Measurements from ENCODE around the gene CDIPT.

CDIPT gene

DNA sequence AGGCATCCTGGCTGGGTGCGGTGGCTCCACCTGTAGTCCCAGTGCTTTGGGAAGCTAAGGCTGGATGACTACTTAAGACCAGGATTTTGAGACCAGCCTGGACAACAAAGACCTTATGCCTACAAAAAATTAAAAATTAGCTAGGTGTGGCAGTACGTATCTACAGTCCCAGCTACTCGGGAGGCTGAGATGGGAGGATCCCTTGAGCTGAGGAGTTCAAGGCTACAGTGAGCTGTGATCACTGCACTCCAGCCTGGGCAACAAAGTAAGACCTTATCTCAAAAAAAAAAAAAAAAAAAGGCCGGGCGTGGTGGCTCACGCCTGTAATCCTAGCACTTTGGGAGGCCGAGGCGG is 36.7 kb downstream of the CDIPT start:
- DNase-seq (ENCODE audit: low spot score) = no peak

DNA sequence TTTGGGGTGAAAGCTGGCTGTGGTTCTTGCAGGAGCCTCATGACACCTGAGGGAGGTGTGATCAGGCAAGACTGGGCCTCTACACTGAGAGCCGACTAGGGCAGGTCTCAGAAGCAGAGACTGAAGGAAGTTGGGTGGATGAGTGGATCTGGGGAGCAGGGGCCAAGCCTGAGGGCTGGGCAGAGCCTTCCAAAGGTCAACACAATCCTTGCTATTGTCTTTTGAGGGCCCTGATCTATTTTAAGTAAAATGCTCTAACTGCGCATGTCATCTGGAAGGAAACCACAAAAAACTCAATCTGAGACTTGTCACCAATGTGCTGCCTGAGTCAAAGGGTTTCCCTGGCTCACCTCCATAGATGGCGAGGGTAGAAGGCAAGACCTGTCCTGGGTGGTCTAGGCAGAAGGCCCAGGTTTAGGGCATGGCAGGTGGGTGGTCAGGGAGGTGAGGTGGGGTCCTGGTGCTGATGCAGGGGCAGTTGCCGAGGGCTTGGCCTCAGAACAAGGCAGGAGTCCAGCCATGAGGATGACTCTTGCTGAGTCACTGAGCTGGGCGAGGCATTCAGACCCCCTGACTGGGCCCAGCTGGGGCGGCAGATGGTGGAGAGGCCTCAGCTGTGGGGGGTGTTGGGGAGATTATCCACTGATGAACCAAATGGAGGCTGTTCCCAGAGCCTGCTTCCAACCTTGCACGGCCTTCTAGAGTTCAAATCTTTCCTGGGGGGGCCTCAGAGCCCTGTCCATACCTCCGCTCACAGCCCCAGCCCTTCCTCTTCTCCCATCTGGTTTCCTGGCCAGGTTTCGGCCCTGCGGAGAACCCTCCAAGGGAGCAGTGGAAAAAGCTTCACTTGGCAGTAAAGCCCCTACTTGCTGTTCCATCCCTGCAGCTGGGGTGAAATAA is 37.6 kb downstream of the CDIPT start:
- DNase-seq (ENCODE audit: low spot score) = peak; percentile 83

DNA sequence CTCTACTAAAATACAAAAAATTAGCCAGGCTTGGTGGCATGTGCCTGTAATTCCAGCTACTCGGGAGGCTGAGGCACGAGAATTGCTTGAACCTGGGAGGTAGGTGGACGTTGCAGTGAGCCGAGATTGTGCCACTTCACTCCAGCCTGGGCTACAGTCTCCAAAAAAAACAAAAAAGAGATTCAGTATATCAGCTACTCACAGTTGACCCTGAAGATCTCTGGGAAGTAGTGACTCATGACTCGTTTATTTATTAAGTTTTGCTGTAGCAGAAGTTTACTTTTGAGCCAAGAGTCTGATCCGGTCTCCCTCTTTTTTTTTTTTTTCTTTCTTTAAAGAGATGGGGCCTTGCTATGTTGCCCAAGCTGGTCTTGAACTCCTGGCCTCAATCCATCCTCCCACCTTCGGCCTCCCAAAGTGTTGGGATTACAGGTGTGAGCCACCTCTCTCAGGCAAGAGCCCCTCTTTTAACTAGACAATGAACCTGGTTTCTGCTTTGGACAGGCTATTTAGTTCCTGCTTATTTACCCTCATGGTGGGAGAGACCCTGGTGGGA is 38.4 kb downstream of the CDIPT start:
- DNase-seq (ENCODE audit: low spot score) = peak; percentile 72

DNA sequence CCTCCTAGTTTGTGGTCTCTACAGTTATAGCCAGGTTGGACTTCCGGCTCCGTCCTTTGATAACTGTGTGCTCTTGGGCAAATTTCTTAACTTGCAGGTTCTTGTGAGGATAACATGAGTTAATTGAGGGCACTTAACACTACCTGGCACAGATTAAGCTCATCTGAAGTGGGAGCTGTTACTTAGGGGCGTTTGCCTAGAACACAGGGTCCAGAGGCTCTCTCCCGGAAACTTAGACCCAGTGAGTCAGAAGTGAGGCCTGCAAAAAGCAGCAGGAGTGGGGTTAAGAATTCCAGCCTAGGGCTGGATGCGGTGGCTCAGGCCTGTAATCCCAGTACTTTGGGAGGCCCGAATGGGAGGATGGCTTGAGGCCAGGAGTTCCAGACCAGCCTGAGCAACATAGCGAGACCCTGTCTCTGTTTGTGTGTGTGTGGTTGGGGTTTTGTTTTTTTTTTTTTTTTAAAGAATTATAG is 41.3 kb downstream of the CDIPT start:
- peak; percentile 67 for DNase-seq (ENCODE audit: low spot score)

DNA sequence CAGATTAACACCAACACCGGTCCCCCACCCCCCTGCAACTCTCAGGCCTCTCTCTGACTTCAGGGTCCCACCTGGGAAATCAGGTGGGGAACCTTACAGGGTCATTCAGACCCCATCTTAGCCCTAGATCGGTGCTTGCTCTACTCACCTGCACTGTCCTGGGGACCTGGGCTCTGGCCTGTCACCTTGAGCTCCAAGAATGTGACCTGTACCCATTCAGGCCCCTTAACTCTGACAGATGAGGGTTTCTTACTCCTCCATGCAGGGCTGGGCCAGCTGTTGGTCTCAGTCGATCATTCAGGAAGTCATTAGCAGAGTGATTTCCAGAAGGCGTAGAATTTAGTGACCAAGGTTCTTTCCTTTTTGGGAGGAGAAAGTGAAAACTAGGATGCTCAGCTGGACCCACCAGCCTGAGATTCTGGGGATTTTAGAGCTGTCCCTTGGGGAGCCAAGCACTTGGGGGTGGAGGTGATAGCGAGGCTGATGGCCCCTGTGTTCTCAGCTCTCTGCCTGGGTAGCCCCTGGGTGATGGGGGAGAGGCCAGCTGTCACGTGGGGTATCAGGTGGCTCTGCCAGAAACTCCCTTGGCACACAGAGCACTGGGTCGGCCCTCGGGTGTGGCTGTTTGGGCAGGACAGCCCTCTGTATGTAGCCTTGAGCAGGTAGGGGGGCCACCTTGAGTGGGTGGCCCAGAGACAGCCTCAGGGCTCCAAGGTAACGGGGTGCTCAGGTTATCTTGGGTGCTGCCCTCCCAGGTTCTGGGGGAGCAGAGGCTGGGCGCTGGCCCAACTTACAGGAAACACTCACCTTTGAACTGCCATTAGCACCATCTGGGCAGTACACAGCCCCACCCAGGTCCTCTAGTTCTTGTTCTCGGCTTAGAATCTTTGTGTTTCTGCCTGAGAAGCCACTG is 42.0 kb downstream of the CDIPT start:
- peak; percentile 50 for DNase-seq (ENCODE audit: low spot score)

DNA sequence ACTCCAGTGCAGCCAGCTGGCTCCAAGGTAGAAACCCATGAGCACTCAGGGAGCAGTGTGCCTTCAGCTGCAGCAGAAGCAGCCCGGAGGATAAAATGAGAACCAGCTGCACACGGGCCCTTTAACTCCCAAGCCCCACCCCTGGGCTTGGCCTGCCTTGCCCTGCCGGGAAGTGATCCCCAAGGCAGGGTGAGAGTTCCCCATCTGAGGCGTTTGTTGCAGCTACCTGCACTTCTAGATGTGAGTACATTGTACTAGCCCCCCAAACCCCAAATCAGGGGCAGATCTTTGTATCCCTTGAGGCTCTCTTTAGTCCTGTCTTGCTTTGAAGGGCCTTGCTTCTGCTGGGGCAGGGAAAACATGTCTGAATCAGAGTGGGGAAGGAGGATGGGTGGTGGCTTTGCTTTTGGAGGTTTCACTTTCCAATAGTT is 42.7 kb downstream of the CDIPT start, which contains the start of gene MVP:
Gene MVP, plus strand, starts transcription at position 192 of the 431 bp plus-strand sequence. CDS start 10,088 bp downstream, outside the sequence.
- DNase-seq (ENCODE audit: low spot score) = peak; percentile 71

DNA sequence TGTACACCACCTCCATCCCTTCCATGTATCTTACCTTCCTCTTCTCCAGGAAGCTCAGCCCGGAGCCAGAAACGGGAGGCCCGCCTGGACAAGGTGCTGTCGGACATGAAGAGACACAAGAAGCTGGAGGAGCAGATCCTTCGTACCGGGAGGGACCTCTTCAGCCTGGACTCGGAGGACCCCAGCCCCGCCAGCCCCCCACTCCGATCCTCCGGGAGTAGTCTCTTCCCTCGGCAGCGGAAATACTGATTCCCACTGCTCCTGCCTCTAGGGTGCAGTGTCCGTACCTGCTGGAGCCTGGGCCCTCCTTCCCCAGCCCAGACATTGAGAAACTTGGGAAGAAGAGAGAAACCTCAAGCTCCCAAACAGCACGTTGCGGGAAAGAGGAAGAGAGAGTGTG is 43.5 kb downstream of the CDIPT start:
- DNase-seq (ENCODE audit: low spot score) = no peak

DNA sequence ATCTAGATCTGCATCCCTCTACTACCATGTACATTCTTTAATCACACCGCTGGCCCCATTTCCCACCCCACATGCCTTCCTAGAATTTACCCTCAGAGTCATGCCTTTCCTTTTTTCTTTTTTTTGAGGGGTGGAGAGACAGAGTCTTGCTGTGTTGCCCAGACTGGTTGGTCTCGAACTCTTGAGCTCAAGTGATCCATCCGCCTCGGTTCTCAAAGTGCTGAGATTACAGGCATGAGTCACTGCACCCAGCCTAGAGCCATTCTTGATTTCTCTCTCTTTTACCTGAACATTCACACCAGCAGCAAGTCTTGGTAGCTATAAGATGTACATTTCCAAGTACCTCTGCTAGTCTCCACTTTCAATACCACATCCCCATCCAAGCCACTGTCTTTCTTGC is 44.9 kb downstream of the CDIPT start:
- DNase-seq (ENCODE audit: low spot score) = no peak

DNA sequence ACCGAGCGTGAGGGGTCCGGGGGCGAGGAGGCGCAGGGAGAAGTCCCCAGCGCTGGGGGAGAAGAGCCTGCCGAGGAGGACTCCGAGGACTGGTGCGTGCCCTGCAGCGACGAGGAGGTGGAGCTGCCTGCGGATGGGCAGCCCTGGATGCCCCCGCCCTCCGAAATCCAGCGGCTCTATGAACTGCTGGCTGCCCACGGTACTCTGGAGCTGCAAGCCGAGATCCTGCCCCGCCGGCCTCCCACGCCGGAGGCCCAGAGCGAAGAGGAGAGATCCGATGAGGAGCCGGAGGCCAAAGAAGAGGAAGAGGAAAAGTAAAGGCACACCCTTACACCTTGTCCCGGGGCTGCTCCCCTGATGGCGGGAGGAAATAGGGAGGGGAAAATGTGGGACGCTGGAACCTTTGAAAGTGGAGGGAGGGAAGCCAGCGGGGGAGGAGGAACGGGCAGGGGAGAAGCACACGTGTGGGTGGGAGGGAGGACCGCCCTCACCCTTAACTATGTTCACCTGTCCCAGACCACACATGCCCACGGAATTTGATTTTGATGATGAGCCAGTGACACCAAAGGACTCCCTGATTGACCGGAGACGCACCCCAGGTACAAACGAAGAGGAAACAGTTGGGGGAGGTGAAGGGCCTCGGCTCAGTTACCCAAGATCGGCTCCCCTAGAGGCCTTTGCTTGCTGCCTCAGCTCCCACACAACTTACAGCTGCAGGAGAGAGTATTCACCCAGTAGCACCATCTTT is 46.2 kb downstream of the CDIPT start:
- peak; percentile 54 for DNase-seq (ENCODE audit: low spot score)

DNA sequence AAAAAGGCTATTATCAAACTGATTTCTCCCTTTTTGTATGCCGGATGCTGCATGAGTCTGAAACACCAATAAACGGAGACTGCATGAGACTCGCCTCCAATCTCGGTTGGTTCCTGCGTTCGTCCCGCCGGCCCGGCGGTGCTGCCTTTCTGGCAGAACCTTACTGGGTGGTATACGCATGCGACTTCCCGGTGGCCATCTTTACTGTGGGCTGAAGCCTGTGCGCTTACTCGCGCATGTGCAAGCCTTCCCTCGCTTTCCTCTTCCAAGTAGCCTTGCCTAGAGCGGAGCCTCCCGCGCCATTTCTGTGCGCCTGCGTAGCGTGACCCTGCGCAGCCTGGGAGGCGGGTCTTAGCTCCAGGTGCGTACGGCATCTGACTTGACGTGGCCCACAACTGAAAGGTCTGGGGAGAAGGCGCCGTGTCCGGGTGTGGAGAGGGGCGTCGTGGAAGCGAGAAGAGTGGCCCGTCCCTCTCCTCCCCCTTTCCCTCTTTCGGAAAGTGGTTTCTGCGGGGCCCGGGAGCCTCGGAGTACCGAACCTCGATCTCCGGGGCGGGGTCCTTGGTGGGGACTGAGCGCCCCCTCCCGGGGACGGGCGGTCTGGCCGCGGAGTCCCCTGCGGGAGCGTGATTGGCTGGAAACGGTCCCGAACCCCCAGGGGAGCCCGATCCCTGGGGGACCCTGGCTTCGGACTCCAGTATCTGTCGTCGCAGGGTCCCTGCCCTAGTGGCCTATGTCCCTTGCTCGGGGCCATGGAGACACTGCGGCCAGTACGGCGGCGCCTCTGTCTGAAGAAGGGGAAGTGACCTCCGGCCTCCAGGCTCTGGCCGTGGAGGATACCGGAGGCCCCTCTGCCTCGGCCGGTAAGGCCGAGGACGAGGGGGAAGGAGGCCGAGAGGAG is 47.0 kb downstream of the CDIPT start, which contains the start of gene PAGR1:
Gene PAGR1, plus strand, starts transcription at position 360 of the 901 bp plus-strand sequence. Its CDS starts 374 bp downstream, at position 734.
- DNase-seq (ENCODE audit: low spot score) = peak; percentile 95

DNA sequence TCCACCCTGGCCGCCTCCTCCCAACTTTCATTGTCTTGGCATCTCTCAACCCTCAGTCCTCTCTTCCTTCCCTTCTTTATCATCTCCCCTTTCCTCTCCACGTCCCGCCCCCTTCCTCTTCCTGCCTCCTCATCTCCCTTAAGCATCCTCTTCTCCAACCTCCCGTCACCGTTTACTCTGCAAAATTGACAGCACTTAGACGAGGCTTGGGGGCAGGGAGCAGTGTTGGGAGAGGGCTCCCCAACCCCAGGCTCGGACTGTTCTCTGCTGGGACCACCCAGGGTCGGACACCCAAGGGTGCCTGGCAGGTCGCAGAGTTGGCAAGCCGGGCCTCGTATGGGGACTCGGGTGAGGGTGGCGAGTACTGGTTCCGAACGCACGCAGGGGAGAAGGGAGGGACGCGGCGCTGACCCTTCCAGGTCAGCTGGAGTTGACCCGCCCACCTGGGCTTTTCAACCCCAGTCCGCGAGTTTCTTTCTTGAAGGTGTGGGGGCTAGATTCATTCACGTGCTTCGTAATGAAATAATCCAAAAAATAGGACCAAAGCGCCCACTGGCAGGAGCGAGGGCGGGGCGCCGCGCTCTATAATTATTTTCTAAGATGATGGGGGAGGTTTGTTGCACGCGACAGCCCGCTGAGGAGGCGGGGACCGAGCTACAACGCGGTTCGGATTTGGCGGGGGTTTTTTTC is 47.8 kb downstream of the CDIPT start:
- DNase-seq (ENCODE audit: low spot score) = no peak

DNA sequence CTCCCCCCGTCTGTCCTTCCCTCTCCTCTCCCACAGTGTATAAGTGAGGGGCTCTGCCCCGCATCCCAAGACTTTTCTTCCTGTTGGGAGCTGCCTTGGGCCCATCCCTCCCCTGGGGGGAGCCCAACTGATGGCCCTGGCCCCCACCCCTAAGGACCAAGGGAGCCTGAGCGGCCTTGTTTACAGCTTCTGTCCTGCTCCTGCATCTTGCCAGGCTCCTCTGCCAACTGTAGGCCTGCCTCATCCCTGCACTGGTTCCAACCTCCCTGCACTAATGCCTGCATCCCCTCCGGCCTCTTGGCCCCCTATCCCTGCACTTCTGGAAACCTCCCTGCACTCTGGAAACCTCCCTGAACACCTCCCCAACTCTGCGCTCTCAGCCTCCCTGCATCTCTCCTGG is 48.4 kb downstream of the CDIPT start:
- DNase-seq (ENCODE audit: low spot score) = no peak

DNA sequence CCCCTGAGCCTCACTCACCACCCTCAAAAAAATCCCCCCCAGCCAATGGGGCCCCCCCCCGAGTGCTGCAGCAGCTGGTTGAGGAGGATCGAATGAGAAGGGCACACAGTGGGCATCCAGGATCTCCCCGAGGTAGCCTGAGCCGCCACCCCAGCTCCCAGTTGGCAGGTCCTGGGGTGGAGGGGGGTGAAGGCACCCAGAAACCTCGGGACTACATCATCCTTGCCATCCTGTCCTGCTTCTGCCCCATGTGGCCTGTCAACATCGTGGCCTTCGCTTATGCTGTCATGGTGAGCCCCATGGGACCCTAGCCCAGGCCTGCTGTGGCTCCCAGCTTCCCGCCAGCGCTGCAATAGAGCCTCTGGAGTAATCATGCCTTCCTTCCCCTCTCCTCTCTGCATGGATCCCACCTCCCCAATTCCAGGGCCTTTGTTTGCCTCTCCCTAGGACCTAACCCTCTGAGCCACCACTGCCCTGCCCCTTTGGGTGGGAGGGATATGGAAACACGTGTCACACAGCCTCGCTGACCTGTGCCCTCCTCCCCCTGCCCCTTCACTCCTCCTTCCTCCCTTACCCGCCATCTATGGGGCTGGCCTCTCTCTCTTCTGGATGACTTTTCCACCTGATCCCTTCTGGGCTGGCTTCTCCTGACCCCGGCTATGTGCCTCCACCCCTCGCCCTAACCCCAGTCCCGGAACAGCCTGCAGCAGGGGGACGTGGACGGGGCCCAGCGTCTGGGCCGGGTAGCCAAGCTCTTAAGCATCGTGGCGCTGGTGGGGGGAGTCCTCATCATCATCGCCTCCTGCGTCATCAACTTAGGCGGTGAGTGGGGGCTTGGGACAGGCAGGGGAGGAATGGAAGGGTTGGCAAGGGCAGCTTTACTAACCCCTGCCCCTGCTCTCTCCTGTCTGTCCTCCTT is 49.1 kb downstream of the CDIPT start:
- DNase-seq (ENCODE audit: low spot score) = no peak

DNA sequence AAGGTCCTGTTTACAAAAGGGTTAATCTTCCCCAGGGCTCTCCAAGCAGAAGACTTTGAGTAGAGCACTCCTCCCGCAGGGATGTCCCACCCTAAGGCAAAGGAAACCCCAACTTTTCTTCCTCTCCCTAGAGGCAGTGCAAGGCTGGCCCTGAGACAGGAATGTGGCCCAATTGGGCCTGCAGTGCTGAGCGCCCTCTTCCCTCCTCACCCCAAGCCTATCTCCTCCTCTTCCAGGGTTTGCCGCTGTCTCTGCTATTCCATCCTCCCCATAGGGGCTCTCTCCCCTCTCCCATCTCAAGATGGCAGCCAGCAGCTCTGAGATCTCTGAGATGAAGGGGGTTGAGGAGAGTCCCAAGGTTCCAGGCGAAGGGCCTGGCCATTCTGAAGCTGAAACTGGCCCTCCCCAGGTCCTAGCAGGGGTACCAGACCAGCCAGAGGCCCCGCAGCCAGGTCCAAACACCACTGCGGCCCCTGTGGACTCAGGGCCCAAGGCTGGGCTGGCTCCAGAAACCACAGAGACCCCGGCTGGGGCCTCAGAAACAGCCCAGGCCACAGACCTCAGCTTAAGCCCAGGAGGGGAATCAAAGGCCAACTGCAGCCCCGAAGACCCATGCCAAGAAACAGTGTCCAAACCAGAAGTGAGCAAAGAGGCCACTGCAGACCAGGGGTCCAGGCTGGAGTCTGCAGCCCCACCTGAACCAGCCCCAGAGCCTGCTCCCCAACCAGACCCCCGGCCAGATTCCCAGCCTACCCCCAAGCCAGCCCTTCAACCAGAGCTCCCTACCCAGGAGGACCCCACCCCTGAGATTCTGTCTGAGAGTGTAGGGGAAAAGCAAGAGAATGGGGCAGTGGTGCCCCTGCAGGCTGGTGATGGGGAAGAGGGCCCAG is 50.0 kb downstream of the CDIPT start:
- DNase-seq (ENCODE audit: low spot score) = no peak

DNA sequence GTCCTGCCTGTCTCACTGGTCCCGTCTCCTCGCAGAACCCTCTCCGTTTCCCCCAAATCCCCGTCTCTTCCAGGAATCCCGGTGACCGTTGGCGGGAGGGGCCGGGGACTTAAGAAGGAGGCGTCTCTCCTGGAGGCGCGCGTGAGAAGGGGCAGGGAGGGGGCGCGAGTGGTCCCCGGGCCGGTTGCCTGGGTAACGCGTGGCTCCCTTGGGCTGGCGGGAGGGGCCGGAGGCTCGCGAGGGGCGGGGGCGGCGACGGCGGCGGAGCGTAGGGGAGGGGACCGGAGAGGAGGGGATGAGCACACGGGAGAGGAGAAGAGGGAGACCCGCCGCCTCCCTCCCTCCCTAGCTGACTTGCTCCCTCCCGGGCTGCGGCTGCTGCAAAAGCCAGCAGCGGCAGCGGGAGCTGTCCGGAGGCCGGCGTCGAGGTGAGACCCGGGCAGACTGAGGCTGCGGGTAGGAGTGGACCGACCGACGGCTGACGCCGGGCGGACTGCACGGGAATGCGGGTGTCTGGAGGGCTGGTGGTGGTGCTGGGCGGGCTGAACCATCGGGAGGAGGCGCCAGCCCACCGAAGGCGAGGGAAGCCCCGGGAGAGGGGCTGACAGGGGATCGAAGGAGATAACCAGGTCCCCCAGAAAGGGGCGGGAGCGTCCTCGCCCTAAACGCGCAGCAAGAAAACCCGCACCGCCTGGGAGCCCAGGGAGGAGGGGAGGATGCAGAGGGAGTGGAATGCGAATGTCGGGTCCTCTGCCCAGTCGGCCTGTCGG is 50.9 kb downstream of the CDIPT start, which contains the start of gene PRRT2:
Gene PRRT2, plus strand, starts transcription at position 298 of the 770 bp plus-strand sequence. CDS start 862 bp downstream, outside the sequence.
- DNase-seq (ENCODE audit: low spot score) = peak; percentile 18

DNA sequence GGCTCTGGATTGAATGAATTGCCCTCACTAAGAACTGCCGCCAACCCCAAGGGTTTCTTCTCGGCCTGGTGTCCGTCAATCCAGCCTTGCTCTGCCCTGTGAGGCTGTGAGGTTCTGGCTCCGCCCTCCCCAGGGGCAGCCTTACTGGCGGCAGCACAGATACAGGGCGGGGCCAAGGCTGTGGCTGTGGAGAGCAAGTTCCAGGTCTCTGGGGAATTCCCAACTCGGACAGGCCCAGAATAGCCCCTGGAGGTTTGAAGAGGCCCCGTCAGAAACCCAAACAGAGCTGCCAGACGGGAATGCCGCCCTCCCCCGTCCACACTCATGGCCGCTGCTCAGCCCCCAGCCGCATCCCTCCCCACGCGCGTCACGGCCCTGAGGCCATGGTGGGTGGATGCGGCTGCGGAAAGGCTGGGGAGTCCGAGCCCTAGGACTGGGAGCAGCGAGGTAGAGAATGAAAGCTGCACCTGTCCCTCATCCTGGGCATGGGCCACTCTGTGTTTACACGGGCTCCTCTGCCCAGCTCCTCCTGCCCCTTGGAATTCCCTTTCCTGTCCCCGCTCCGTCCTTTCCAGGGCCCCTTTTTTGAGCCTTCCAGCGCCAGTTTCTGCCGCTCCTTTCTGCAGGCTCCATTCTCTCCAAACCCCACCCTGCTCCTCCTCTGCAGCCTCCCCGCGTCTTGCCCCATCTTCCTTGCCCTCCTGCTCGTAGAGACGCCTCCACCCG is 51.7 kb downstream of the CDIPT start:
- DNase-seq (ENCODE audit: low spot score) = peak; percentile 91
